ENCODE data around the gene PDGFA.

- TF ChIP-seq CTCF (conservative IDR thresholded peaks at IDR 0.05) (no peak), EZH2 (IDR thresholded peaks at IDR 0.05; ENCODE audit: low read depth) (no peak)
These were observed 6.0 kb downstream of the PDGFA start for GRCh38 chr7:513521-514166.
